Thymus (tissue), 11 donors: ENCODE data around the gene ERICH4. TPM values are rescaled to one million over a fixed set of nuclear protein-coding genes. Genes with fewer than 3 reads are reported as not detected.
A peak's percentile ranks its signal among the peaks of the same experiment; 100 is the strongest.
"Not testable (repeated sequence)": the region's sequence is repeated elsewhere in the genome, so short reads cannot be mapped to it uniquely, and the experiment has no call there.

Experiments
- DNase-seq, 9 donors: peaks; one replicate each; pipeline ENCODE4 v3.0.0-alpha.2; 2013; ENCODE audit warnings: low spot score in 9 of 9, low read depth in 6 of 9, missing footprints in 1 of 9
- H3K27ac ChIP-seq, 2 donors: one replicate each; pipeline ENCODE4 v1.5.1; 2013; ENCODE audit warnings: control low read depth in 1 of 2, low read depth in 1 of 2, low read length in 1 of 2, mild to moderate bottlenecking in 1 of 2, moderate library complexity in 1 of 2
- H3K27me3 ChIP-seq, 2 donors: one replicate each; pipeline ENCODE4 v1.5.1; 2013; ENCODE audit warnings: low read length in 1 of 2; ENCODE audit not compliant: control insufficient read depth in 2 of 2, insufficient read depth in 1 of 2
- H3K36me3 ChIP-seq, 2 donors: one replicate each; pipeline ENCODE4 v1.5.1; 2013; ENCODE audit warnings: low read length in 1 of 2, mild to moderate bottlenecking in 1 of 2, moderate library complexity in 1 of 2; ENCODE audit not compliant: control insufficient read depth in 2 of 2, insufficient read depth in 2 of 2
- H3K4me1 ChIP-seq, 2 donors: one replicate each; pipeline ENCODE4 v1.5.1; 2013; ENCODE audit warnings: low read length in 2 of 2; ENCODE audit not compliant: control insufficient read depth in 2 of 2, insufficient read depth in 2 of 2
- H3K4me3 ChIP-seq, 2 donors: one replicate each; pipeline ENCODE4 v1.5.1; 2013; ENCODE audit warnings: low read length in 2 of 2, control low read depth in 1 of 2, mild to moderate bottlenecking in 1 of 2
- H3K9me3 ChIP-seq, 2 donors: one replicate each; pipeline ENCODE4 v1.5.1; 2013; ENCODE audit warnings: low read length in 1 of 2, mild to moderate bottlenecking in 1 of 2; ENCODE audit not compliant: control insufficient read depth in 2 of 2, insufficient read depth in 1 of 2
- WGBS: extraction: QIAGEN DNeasy Blood & Tissue Kit; methylation state at CpG from one replicate; pipeline ENCODE4 v1.1.7; 2013; 5-methylcytosine and 5-hydroxymethylcytosine counted together
- polyA plus RNA-seq: library from polyadenylated mRNA; stranded (reverse); fragments of 200-250 nt; gene quantifications from one replicate; pipeline ENCODE4 v1.2.3, GENCODE V29; 2013
- total RNA-seq: library from RNA; stranded (reverse); fragments of 120-200 nt; gene quantifications from one replicate; pipeline ENCODE4 v1.2.4, GENCODE V29; 2013
- donor health status: healthy.

The ERICH4 gene
- total and polyA plus RNA-seq, 2 donors, result 0.05 TPM; not detected in 1

DNA sequence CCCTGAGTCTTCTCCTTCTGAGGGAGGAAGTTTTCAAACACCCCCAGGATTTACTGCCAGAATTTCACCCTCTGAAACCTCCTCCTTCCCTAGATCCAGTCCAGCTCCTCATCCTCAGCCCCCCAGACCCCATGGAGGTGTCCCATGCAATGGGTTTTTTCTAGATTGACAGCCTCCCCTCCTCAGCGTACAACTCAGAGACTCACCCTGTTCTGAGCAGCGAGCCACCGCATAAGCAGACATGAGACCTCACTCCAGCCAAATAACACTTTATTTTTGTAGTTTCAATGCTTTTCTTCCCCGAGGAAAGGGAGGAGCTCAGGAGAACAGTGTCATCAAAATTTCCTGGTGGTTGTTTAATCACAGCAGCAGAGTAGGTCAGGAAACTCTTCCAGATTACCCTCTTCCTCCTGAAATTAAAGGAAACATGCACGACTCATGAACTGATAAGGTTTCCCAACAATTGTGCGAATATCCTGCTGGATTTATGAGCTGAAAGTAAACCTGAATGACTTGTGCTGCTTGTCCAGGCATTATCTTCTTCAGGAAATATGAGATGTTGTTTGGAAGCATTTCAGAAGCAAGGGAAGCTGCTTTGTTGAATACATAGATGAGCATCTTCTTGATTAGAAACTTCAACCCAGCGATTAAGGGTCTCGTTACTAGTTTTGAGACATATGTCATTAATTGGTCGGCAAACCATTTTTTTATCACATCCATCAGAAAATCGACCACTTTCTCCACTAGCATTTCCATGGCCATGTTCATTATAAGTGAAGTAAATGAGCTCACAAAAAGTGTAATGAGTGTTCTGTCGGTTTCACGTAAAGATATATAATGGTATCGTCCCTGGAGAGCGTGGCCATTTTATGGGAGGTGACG lies 36.2 kb downstream of the ERICH4 start:
- peak overlapping the region in 1 of 2 donors; percentile 53 for H3K27ac ChIP-seq
- 70% methylated on average over 15 of the region's 15 CpGs for WGBS
- H3K27me3 ChIP-seq, result peaks cover 0 to 25% of the 10 kb centered on the region in 2 donors
- no peak for DNase-seq
- H3K4me1 ChIP-seq, result no peaks in the 10 kb centered on the region
- no peak overlapping the region for H3K4me3 ChIP-seq
- H3K9me3 ChIP-seq, result no peaks in the 10 kb centered on the region
- no peaks in the 10 kb centered on the region for H3K36me3 ChIP-seq

DNA sequence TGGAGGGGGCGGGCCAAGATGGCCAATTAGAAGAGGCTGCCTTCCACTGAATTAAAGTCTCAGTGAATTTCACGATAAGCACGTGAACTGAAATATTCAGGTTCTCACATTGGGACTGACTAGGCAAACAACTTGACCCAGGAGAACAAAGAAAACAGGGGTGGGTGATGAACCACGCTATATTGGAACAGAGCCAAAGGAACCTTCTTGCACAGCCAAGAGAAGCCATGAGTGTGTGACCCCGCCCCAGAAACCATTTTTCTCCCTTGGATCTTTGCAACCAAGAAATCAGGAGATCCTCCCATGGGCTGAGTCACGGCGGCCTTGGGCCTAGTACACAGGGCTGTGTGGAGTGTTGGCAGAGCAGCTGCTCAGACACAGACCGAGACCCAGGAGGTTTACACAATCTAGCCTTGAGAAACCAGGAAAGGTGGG lies 36.8 kb downstream of the ERICH4 start:
- H3K36me3 ChIP-seq, result no peaks in the 10 kb centered on the region
- 84% methylated on average over 8 of the region's 8 CpGs for WGBS
- DNase-seq, result no peak
- no peaks in the 10 kb centered on the region for H3K9me3 ChIP-seq
- H3K27me3 ChIP-seq, result peaks cover 0 to 25% of the 10 kb centered on the region in 2 donors
- H3K4me3 ChIP-seq, result no peak overlapping the region
- no peak overlapping the region for H3K27ac ChIP-seq
- H3K4me1 ChIP-seq, result no peaks in the 10 kb centered on the region

DNA sequence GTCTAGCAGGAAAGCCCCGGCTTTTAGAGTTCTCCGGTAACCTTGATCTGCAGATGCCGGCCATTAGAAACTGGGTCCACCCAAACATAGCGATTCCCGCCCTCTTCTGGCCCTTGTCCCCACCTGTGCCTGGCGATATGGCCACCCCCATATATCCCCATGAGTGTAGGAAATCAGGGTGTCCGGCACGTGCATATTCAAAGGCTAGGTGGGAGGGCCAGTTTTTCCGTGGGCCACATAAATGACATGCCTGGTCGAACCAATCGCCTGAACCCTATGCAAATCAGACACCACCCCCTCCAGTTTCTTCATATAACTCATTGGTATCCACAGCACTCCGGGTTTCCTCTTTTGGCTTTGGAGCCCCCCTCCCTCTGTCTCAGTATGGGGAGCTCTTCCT lies 37.4 kb downstream of the ERICH4 start:
- WGBS, result 90% methylated on average over 12 of the region's 12 CpGs
- DNase-seq, result no peak
- no peak overlapping the region for H3K4me3 ChIP-seq
- no peak overlapping the region for H3K27ac ChIP-seq
- H3K27me3 ChIP-seq, result peaks cover 0 to 25% of the 10 kb centered on the region in 2 donors
- H3K9me3 ChIP-seq, result no peaks in the 10 kb centered on the region
- H3K36me3 ChIP-seq, result no peaks in the 10 kb centered on the region
- no peaks in the 10 kb centered on the region for H3K4me1 ChIP-seq

DNA sequence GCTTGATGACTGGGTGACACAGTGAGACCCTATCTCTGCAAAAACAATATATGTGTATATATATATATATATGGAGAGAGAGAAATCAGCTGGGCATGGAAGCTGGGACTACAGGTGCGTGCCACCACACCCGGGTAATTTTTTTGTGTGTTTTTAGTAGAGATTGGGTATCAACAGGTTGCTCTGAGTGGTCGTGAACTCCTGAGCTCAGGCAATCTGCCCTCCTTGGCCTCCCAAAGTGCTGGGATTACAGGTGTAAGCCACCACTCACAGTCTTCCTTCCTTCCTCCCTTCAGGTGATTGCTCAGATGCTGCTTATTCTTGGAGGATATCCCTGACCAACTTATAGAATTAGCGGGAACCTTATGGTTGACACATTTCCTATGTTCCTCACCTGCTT lies 41.9 kb downstream of the ERICH4 start:
- Histone ChIP-seq H3K27me3 (peaks cover 0 to 9% of the 10 kb centered on the region in 2 donors), H3K4me3 (no peak overlapping the region), H3K27ac (no peak overlapping the region), H3K4me1 (no peaks in the 10 kb centered on the region), H3K9me3 (peaks cover 0 to 7% of the 10 kb centered on the region in 2 donors), H3K36me3 (no peaks in the 10 kb centered on the region)
- DNase-seq, result no peak
- WGBS, result 89% methylated on average over 4 of the region's 4 CpGs

DNA sequence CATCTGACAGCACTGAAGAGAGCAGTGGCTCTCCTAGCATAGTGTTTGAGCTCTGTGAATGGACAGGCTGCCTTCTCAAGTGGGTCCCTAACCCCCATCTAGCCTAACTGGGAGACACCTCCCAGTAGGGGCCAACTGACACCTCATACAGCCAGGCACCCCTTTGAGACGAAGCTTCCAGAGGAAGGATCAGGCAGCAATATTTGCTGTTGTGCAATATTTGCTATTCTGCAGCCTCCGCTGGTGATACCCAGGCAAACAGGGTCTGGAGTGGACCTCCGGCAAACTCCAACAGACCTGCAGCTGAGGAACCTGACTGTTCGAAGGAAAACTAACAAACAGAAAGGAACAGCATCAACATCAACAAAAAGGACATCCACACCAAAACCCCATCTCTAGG lies 44.0 kb downstream of the ERICH4 start:
- H3K27ac ChIP-seq, H3K4me1 ChIP-seq, DNase-seq, H3K9me3 ChIP-seq, H3K27me3 ChIP-seq, H3K36me3 ChIP-seq, H3K4me3 ChIP-seq: not testable (repeated sequence)
- whole genome bisulfite sequencing, result 95% methylated on average over 4 of the region's 4 CpGs

DNA sequence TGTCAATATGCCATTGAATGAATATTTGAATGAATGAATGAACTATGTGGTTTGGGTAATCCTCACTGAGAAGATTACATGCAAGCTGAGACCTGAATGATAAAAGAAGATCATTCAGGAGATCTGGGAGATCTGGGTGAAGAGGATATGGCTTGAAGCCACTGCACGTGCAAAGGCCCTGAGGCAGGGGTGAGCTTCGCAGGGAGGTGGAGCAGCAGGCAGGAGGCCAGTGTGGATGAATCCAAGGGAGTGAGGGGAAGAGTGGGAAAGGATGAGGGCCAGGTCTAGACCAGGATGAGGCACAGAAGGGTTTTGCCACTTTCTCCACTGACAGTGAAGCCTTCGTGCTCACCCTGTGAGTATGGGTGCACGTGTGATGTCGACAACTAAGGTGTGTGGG lies 49.9 kb downstream of the ERICH4 start:
- Histone ChIP-seq H3K27me3 (no peaks in the 10 kb centered on the region), H3K4me1 (no peaks in the 10 kb centered on the region), H3K9me3 (peaks cover 0 to 1% of the 10 kb centered on the region in 2 donors), H3K36me3 (no peaks in the 10 kb centered on the region), H3K27ac (no peak overlapping the region), H3K4me3 (no peak overlapping the region)
- 98% methylated on average over 5 of the region's 5 CpGs for WGBS
- DNase-seq, result no peak

Other genes starting within 250 kb of the ERICH4 start
- gene CYP2S1, start 249.9 kb upstream of the ERICH4 start, total RNA-seq, result 0.99 TPM
- 4.3 TPM for gene CYP2S1, start 249.9 kb upstream of the ERICH4 start, polyA plus RNA-seq
- 11.9 TPM for gene AXL, start 223.9 kb upstream of the ERICH4 start, total RNA-seq
- gene AXL, start 223.9 kb upstream of the ERICH4 start, polyA plus RNA-seq, result 9.5 TPM
- 67.9 TPM for gene HNRNPUL1, start 178.8 kb upstream of the ERICH4 start, total RNA-seq
- 98.7 TPM for gene HNRNPUL1, start 178.8 kb upstream of the ERICH4 start, polyA plus RNA-seq
- 10.8 TPM for gene CCDC97, start 133.0 kb upstream of the ERICH4 start, total RNA-seq
- 15.4 TPM for gene CCDC97, start 133.0 kb upstream of the ERICH4 start, polyA plus RNA-seq
- 5.0 TPM for gene TGFB1, start 89.2 kb upstream of the ERICH4 start, total RNA-seq
- gene TGFB1, start 89.2 kb upstream of the ERICH4 start, polyA plus RNA-seq, result 24.8 TPM
- gene B9D2, start 79.0 kb upstream of the ERICH4 start, total RNA-seq, result 9.3 TPM
- gene B9D2, start 79.0 kb upstream of the ERICH4 start, polyA plus RNA-seq, result 9.0 TPM
- 4.5 TPM for gene TMEM91, start 66.6 kb upstream of the ERICH4 start, total RNA-seq
- gene TMEM91, start 66.6 kb upstream of the ERICH4 start, polyA plus RNA-seq, result 30.8 TPM
- 20.2 TPM for gene EXOSC5, start 45.8 kb upstream of the ERICH4 start, total RNA-seq
- 20.3 TPM for gene EXOSC5, start 45.8 kb upstream of the ERICH4 start, polyA plus RNA-seq
- gene BCKDHA, start 45.3 kb upstream of the ERICH4 start, total RNA-seq, result 28.8 TPM
- gene BCKDHA, start 45.3 kb upstream of the ERICH4 start, polyA plus RNA-seq, result 37.7 TPM
- gene B3GNT8, start 15.8 kb upstream of the ERICH4 start, total RNA-seq, result 0.94 TPM
- gene B3GNT8, start 15.8 kb upstream of the ERICH4 start, polyA plus RNA-seq, result 4.1 TPM
- gene DMAC2, start 3.2 kb upstream of the ERICH4 start, total RNA-seq, result 28.2 TPM
- gene DMAC2, start 3.2 kb upstream of the ERICH4 start, polyA plus RNA-seq, result 29.3 TPM
- gene CEACAM21, start 133.0 kb downstream of the ERICH4 start, total RNA-seq, result 4.8 TPM
- gene CEACAM21, start 133.0 kb downstream of the ERICH4 start, polyA plus RNA-seq, result 11.0 TPM
- 0.52 TPM for gene CEACAM4, start 183.9 kb downstream of the ERICH4 start, total RNA-seq
- 1.9 TPM for gene CEACAM4, start 183.9 kb downstream of the ERICH4 start, polyA plus RNA-seq
- 0.19 TPM for gene CEACAM7, start 245.1 kb downstream of the ERICH4 start, total RNA-seq
- 1.8 TPM for gene CEACAM7, start 245.1 kb downstream of the ERICH4 start, polyA plus RNA-seq